ENCODE data around the gene ETV3.

ETV3 gene

DNA sequence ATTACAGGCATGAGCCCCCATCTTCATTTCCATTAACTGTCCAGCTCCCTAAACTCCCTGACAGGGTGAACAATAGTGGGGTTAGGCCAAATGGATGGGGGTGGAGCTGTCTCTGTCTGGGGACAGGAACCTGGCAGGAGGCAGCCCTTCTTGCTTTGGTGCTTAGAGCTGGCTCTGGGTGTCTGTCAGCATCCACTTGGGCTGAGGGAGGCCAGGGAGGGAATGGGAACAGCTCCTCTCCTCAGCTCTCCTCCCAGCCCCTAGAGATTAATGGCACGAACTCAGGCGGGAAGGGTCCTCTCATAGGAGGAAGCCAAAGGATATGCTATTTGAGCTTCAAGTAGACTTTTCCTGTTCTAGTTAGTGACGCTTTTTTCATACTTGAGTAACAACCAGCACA is 27.5 kb downstream of the ETV3 start:
- Histone ChIP-seq H3K9me3 (no peaks in the 10 kb centered on the region), H3K36me3 (no peaks in the 10 kb centered on the region), H3K4me1 (ENCODE audit: control insufficient read depth in 1 of 2, insufficient read depth in 1 of 2, low read depth in 1 of 2, low read length in 1 of 2) (no peaks in the 10 kb centered on the region), H3K4me3 (ENCODE audit: low read depth in 1 of 2, low read length in 1 of 2) (no peak overlapping the region), H3K27ac (no peak overlapping the region), H3K27me3 (peaks cover 45% of the 10 kb centered on the region)
- TF ChIP-seq, protein P1, sequence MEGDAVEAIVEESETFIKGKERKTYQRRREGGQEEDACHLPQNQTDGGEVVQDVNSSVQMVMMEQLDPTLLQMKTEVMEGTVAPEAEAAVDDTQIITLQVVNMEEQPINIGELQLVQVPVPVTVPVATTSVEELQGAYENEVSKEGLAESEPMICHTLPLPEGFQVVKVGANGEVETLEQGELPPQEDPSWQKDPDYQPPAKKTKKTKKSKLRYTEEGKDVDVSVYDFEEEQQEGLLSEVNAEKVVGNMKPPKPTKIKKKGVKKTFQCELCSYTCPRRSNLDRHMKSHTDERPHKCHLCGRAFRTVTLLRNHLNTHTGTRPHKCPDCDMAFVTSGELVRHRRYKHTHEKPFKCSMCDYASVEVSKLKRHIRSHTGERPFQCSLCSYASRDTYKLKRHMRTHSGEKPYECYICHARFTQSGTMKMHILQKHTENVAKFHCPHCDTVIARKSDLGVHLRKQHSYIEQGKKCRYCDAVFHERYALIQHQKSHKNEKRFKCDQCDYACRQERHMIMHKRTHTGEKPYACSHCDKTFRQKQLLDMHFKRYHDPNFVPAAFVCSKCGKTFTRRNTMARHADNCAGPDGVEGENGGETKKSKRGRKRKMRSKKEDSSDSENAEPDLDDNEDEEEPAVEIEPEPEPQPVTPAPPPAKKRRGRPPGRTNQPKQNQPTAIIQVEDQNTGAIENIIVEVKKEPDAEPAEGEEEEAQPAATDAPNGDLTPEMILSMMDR (IDR thresholded peaks at IDR 0.05): no peak

DNA sequence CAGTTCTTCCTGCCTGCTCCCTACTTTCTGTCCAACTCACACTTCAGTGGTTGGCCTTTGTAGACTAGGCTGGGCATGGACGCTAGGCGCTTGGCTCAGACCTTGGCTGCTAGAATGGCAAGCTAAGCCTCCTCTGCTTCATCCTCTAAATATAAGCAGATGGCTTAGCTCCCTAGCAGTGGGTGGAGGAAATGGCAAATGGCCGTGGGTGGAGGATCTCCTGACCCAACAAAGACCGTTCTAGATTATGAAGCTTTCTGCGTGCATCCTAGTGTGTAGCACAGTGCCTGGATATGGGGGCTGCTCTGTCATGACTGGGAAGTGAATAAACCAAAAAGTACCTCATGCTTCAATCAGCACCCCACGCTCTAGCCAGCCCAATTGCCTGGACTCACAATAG is 28.2 kb downstream of the ETV3 start:
- H3K4me1 ChIP-seq (ENCODE audit: control insufficient read depth in 1 of 2, insufficient read depth in 1 of 2, low read depth in 1 of 2, low read length in 1 of 2): no peaks in the 10 kb centered on the region
- H3K27me3 ChIP-seq: peaks cover 45% of the 10 kb centered on the region

DNA sequence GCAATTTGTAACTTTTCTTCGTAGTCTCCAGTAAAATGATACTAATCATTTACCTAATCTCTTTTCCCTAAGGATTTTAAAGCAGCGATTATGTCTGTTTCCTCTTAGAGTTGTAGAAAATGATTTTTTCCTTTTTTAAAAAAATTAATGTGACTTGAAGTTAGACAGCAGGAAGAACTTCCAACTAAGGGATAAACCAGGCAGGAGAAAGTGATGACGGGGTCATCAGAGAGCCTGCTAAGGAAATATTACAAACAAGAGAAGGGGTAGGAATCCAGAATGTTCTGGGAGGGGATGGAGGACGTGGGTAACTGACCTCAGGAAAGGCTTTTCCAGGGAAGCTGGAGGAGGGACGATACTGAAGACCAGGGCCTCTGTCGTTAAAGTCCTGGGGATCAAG is 29.7 kb downstream of the ETV3 start:
- peaks cover 41% of the 10 kb centered on the region for H3K27me3 ChIP-seq
- no peak overlapping the region for H3K4me3 ChIP-seq (ENCODE audit: low read depth in 1 of 2, low read length in 1 of 2)
- TF ChIP-seq, protein P1 (IDR thresholded peaks at IDR 0.05): no peak
- H3K4me1 ChIP-seq (ENCODE audit: control insufficient read depth in 1 of 2, insufficient read depth in 1 of 2, low read depth in 1 of 2, low read length in 1 of 2): no peaks in the 10 kb centered on the region
- H3K27ac ChIP-seq: no peak overlapping the region
- H3K9me3 ChIP-seq: no peaks in the 10 kb centered on the region
- H3K36me3 ChIP-seq: no peaks in the 10 kb centered on the region

More for the DNA sequence above, 28.2 kb downstream of the ETV3 start:
- Histone ChIP-seq H3K4me3 (ENCODE audit: low read depth in 1 of 2, low read length in 1 of 2) (no peak overlapping the region), H3K27ac (no peak overlapping the region), H3K9me3 (no peaks in the 10 kb centered on the region), H3K36me3 (no peaks in the 10 kb centered on the region)
- TF ChIP-seq, protein P1 (IDR thresholded peaks at IDR 0.05): no peak

DNA sequence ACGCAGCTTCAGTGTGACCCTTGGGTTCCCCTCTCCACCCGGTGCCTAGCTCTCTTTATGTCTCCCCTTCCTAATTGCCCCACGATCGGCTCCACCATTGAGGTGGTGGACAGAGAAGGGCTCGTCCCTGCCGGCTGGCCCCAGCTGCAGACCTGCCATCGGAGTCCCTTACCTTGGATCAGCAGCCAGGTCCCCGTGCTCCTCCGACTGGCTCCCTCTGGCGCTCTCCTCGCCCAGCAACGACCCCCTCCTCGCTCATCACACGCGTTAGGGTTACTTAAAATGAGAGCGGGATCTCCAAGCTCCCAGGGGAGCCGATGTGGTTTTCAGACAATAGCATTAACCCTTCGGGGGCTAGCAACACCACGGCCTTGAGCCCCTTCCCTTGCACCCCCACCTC is 30.5 kb downstream of the ETV3 start:
- Histone ChIP-seq H3K27me3 (peaks cover 41% of the 10 kb centered on the region), H3K4me3 (ENCODE audit: low read depth in 1 of 2, low read length in 1 of 2) (no peak overlapping the region), H3K36me3 (no peaks in the 10 kb centered on the region), H3K9me3 (no peaks in the 10 kb centered on the region), H3K4me1 (ENCODE audit: control insufficient read depth in 1 of 2, insufficient read depth in 1 of 2, low read depth in 1 of 2, low read length in 1 of 2) (no peaks in the 10 kb centered on the region), H3K27ac (no peak overlapping the region)
- TF ChIP-seq, protein P1 (IDR thresholded peaks at IDR 0.05): no peak

DNA sequence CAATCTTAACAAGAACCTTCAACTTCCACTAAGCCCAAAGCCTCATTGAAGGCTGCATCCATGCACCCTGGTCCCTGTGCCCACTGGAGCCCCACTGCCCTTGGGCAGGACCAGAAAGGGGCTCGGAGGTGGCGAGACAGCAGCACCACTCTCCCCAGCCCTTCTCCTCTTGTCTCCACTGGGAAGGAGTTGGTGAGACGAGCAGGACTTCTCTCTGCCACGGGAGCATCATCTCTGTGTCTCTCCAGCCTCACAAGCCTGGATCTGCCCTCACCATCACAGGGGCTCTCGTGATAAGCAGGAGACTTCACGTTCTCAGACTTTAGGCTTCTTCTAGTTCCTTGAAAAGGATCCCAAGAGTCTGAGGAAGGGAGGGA is 31.4 kb downstream of the ETV3 start:
- Histone ChIP-seq H3K4me1 (ENCODE audit: control insufficient read depth in 1 of 2, insufficient read depth in 1 of 2, low read depth in 1 of 2, low read length in 1 of 2) (no peaks in the 10 kb centered on the region), H3K4me3 (ENCODE audit: low read depth in 1 of 2, low read length in 1 of 2) (no peak overlapping the region), H3K36me3 (no peaks in the 10 kb centered on the region), H3K27ac (no peak overlapping the region), H3K9me3 (no peaks in the 10 kb centered on the region), H3K27me3 (peaks cover 35% of the 10 kb centered on the region)
- TF ChIP-seq, protein P1 (IDR thresholded peaks at IDR 0.05): no peak

Data from neutrophil (primary cell).